ENCODE results near the gene ZBTB17. TPM values are rescaled to one million over a fixed set of nuclear protein-coding genes. Genes with fewer than 3 reads are reported as not detected.

The ZBTB17 gene
- total and polyA plus RNA-seq, 2 of the 4 experiments (the other 2 are of a cell fraction), result 26.3 to 58.2 TPM

GRCh38 chr1:15962671-15963362 lies 13.1 kb downstream of the ZBTB17 start:
- intact Hi-C loops (cut with micrococcal nuclease), result no loop called here
- Histone ChIP-seq H2AFZ (replicated peaks; ENCODE audit: low read length, poor library complexity) (no peak overlapping the region), H4K5ac (ENCODE audit: low read depth, low read length) (no peak overlapping the region), H4K20me1 (ENCODE audit: insufficient read depth, low read length) (peaks cover 23% of the 10 kb centered on the region; the same call in 1 of the 2 replicates), H3K27me3 (ENCODE audit: control insufficient read depth, insufficient read depth, low read length) (no peaks in the 10 kb centered on the region), H2BK20ac (ENCODE audit: low read depth, low read length) (no peak overlapping the region), H4K8ac (ENCODE audit: low read depth in 2 of 2, low read length in 2 of 2) (no peak overlapping the region), H3K27ac (ENCODE audit: insufficient read depth, low read length) (no peak overlapping the region), H3K4me3 (ENCODE audit: insufficient read depth, low read depth, low read length) (no peak overlapping the region), H3K9me1 (ENCODE audit: insufficient read depth, low read length) (peaks cover 26% of the 10 kb centered on the region), H2AK9ac (replicated peaks; ENCODE audit: low read depth, low read length, poor library complexity) (no peak overlapping the region), H2BK15ac (ENCODE audit: low read depth, low read length) (no peak overlapping the region), H3K56ac (ENCODE audit: extremely low read depth, insufficient read depth, low read length) (no peak overlapping the region), H3K4ac (ENCODE audit: low read depth, low read length) (no peak overlapping the region), H3K18ac (ENCODE audit: low read depth, low read length) (no peak overlapping the region), H2BK5ac (ENCODE audit: low read depth, low read length, poor library complexity, severe bottlenecking) (no peak overlapping the region), H3K79me1 (ENCODE audit: low read depth in 1 of 2, low read length in 2 of 2) (peaks cover 47 to 90% of the 10 kb centered on the region in 2 experiments), H2BK120ac (ENCODE audit: low read depth, low read length) (no peak overlapping the region), H2AK5ac (ENCODE audit: low read depth, low read length) (no peak overlapping the region), H4K91ac (ENCODE audit: insufficient read depth, low read depth, low read length) (no peak overlapping the region), H3K9me3 (ENCODE audit: control insufficient read depth, insufficient read depth, low read length) (no peaks in the 10 kb centered on the region), H3K4me1 (ENCODE audit: control insufficient read depth, insufficient read depth, low read length) (peaks cover 23% of the 10 kb centered on the region), H3K14ac (replicated peaks; ENCODE audit: low read depth, low read length) (no peak overlapping the region), H3K9ac (ENCODE audit: low read depth, low read length) (no peak overlapping the region), H3K36me3 (ENCODE audit: control insufficient read depth, insufficient read depth, low read length) (peaks cover 3% of the 10 kb centered on the region; the same call in 1 of the 2 replicates), H3K4me2 (ENCODE audit: low read depth, low read length) (no peak overlapping the region), H3K23ac (ENCODE audit: low read depth, low read length) (no peak overlapping the region)
- no TSS peak for BruUV-seq (replicated peaks)
- no peak for ATAC-seq (ENCODE audit: low read depth)
- 90% methylated on average over 2 of the region's 8 CpGs; no CpG with 5 or more reads in 1 of the 2 experiments for whole genome bisulfite sequencing, 2 experiments (ENCODE audit: extremely low coverage in 2 of 2, insufficient read length in 1 of 2)
- dilution Hi-C loops (cut with HindIII; ENCODE audit: low sequenced_read_pairs, unreplicated experiment), result no loop called here
- TF ChIP-seq MXI1 (IDR thresholded peaks at IDR 0.05; ENCODE audit: borderline replicate concordance, low read depth, low read length) (no peak), BHLHE40 (IDR thresholded peaks at IDR 0.05; ENCODE audit: low read depth, low read length) (no peak)
- no peak for DNase-seq
- ChIA-PET POLR2A (ENCODE audit: unreplicated experiment) (no interaction called here), CTCF (no interaction called here)
- in situ Hi-C loops (cut with MboI; ENCODE audit: low sequenced_read_pairs), result no loop called here
